Osteocyte (in vitro differentiated cells): ENCODE results near the gene BHLHA15. TPM values are rescaled to one million over a fixed set of nuclear protein-coding genes. Genes with fewer than 3 reads are reported as not detected.

ENCODE experiments used
- DNase-seq: peaks from one replicate; pipeline ENCODE4 v3.0.0; 2021; ENCODE audit warnings: mixed read lengths; ENCODE audit not compliant: unreplicated experiment; ENCODE audit errors: extremely low spot score
- H3K27ac Mint-ChIP-seq: one replicate; pipeline ENCODE4 v1.8.0; 2021; ENCODE audit warnings: mild to moderate bottlenecking, mixed read lengths; ENCODE audit not compliant: unreplicated experiment
- H3K27me3 Mint-ChIP-seq: one replicate; pipeline ENCODE4 v1.8.0; 2021; ENCODE audit warnings: mixed read lengths; ENCODE audit not compliant: unreplicated experiment
- H3K36me3 Mint-ChIP-seq: one replicate; pipeline ENCODE4 v1.8.0; 2021; ENCODE audit warnings: mixed read lengths; ENCODE audit not compliant: unreplicated experiment
- H3K4me1 Mint-ChIP-seq: one replicate; pipeline ENCODE4 v1.8.0; 2021; ENCODE audit warnings: mixed read lengths; ENCODE audit not compliant: unreplicated experiment
- H3K4me3 Mint-ChIP-seq: one replicate; pipeline ENCODE4 v1.8.0; 2021; ENCODE audit warnings: mild to moderate bottlenecking, moderate library complexity, mixed read lengths; ENCODE audit not compliant: unreplicated experiment
- H3K9me3 Mint-ChIP-seq: one replicate; pipeline ENCODE4 v1.8.0; 2021; ENCODE audit warnings: mixed read lengths; ENCODE audit not compliant: unreplicated experiment
- CTCF ChIP-seq: fragments of 200-600 bp; sonication (generic); IDR thresholded peaks from 2 replicates; pipeline ENCODE4 v1.5.0; 2021; ENCODE audit warnings: antibody characterized with exemption, mild to moderate bottlenecking, moderate library complexity
- total RNA-seq: library from RNA; stranded (reverse); gene quantifications from 2 replicates; pipeline ENCODE4 v1.2.1, GENCODE V29; 2021

The BHLHA15 gene
- total RNA-seq, 1 donor from 2014 or later: not detected

GRCh38 chr7:98221611-98222532 is 10.6 kb downstream of the BHLHA15 start:
- H3K36me3 Mint-ChIP-seq: peaks cover 20% of the 10 kb centered on the region
- H3K27me3 Mint-ChIP-seq: no peaks in the 10 kb centered on the region
- H3K9me3 Mint-ChIP-seq: peaks cover 7% of the 10 kb centered on the region
- H3K27ac Mint-ChIP-seq: no peak overlapping the region
- no peak for DNase-seq
- TF ChIP-seq CTCF: no peak
- H3K4me1 Mint-ChIP-seq: peaks cover 14% of the 10 kb centered on the region
- H3K4me3 Mint-ChIP-seq: no peak overlapping the region

- H3K36me3 Mint-ChIP-seq: peaks cover 20% of the 10 kb centered on the region
- TF ChIP-seq CTCF: no peak
- H3K9me3 Mint-ChIP-seq: peaks cover 7% of the 10 kb centered on the region
- H3K27me3 Mint-ChIP-seq: no peaks in the 10 kb centered on the region
- no peak overlapping the region for H3K27ac Mint-ChIP-seq
- DNase-seq: no peak
- H3K4me1 Mint-ChIP-seq: peaks cover 14% of the 10 kb centered on the region
- no peak overlapping the region for H3K4me3 Mint-ChIP-seq
Measured at GRCh38 chr7:98222533-98223195, 11.4 kb downstream of the BHLHA15 start.

GRCh38 chr7:98223351-98223897 is 12.2 kb downstream of the BHLHA15 start:
- TF ChIP-seq CTCF: no peak
- H3K36me3 Mint-ChIP-seq: peaks cover 23% of the 10 kb centered on the region
- DNase-seq: no peak
- no peaks in the 10 kb centered on the region for H3K27me3 Mint-ChIP-seq
- no peak overlapping the region for H3K27ac Mint-ChIP-seq
- H3K4me1 Mint-ChIP-seq: peaks cover 10% of the 10 kb centered on the region
- peaks cover 7% of the 10 kb centered on the region for H3K9me3 Mint-ChIP-seq
- H3K4me3 Mint-ChIP-seq: no peak overlapping the region

GRCh38 chr7:98223898-98224700 is 12.9 kb downstream of the BHLHA15 start:
- Mint-ChIP-seq H3K27me3 (no peaks in the 10 kb centered on the region), H3K36me3 (peaks cover 16% of the 10 kb centered on the region), H3K9me3 (peaks cover 2% of the 10 kb centered on the region), H3K27ac (no peak overlapping the region), H3K4me1 (peaks cover 3% of the 10 kb centered on the region), H3K4me3 (no peak overlapping the region)
- TF ChIP-seq CTCF: no peak
- no peak for DNase-seq
